Activated T-cell treated with anti-CD3 and anti-CD28 coated beads for 24 hours (primary cell): ENCODE results near the gene KDM6A.
"Not testable (repeated sequence)": the region's sequence is repeated elsewhere in the genome, so short reads cannot be mapped to it uniquely, and the experiment has no call there.

Experiments
- DNase-seq: peaks from one replicate; pipeline ENCODE4 v3.0.0-alpha.2; 2020; ENCODE audit warnings: low read depth

KDM6A gene

GRCh38 chrX:45083314-45083713 is 210.3 kb downstream of the KDM6A start:
- no peak for DNase-seq

GRCh38 chrX:45110494-45110893 is 237.5 kb downstream of the KDM6A start:
- DNase-seq: no peak

GRCh38 chrX:45126158-45126557 is 253.2 kb downstream of the KDM6A start:
- DNase-seq: no peak

GRCh38 chrX:45128896-45129454 is 256.0 kb downstream of the KDM6A start:
- DNase-seq: no peak

- DNase-seq: no peak
Measured at GRCh38 chrX:45133465-45133864, 260.5 kb downstream of the KDM6A start.

GRCh38 chrX:45134315-45134731 is 261.3 kb downstream of the KDM6A start:
- DNase-seq: no peak

GRCh38 chrX:45134775-45135174 is 261.8 kb downstream of the KDM6A start:
- no peak for DNase-seq

- DNase-seq: not testable (repeated sequence)
Measured at GRCh38 chrX:45135391-45136075, 262.5 kb downstream of the KDM6A start.

GRCh38 chrX:45137531-45137930 is 264.5 kb downstream of the KDM6A start:
- DNase-seq: no peak

GRCh38 chrX:45138525-45138924 is 265.5 kb downstream of the KDM6A start:
- DNase-seq: no peak

GRCh38 chrX:45140812-45141211 is 267.8 kb downstream of the KDM6A start:
- no peak for DNase-seq

- no peak for DNase-seq
Measured at GRCh38 chrX:45142185-45142584, 269.2 kb downstream of the KDM6A start.

- DNase-seq: no peak
Measured at GRCh38 chrX:45143455-45143854, 270.5 kb downstream of the KDM6A start.

GRCh38 chrX:45145492-45146215 is 272.7 kb downstream of the KDM6A start:
- no peak for DNase-seq

- DNase-seq: no peak
Measured at GRCh38 chrX:45150821-45151220, 277.8 kb downstream of the KDM6A start.

- DNase-seq: no peak
Measured at GRCh38 chrX:45154033-45154360, 281.0 kb downstream of the KDM6A start.

GRCh38 chrX:45154462-45154861 is 281.5 kb downstream of the KDM6A start:
- DNase-seq: no peak

GRCh38 chrX:45157647-45158046 is 284.7 kb downstream of the KDM6A start:
- DNase-seq: no peak
